K562 (cell line): ENCODE results near the gene LMBR1. TPM values are rescaled to one million over a fixed set of nuclear protein-coding genes. Genes with fewer than 3 reads are reported as not detected.

ENCODE experiments used
- ATF7 ChIP-seq: fragments of 450-650 bp; IDR thresholded peaks from 2 replicates; pipeline ENCODE4 v1.7.1; 2014; ENCODE audit warnings: mild to moderate bottlenecking, moderate library complexity
- CBFA2T3 ChIP-seq: fragments of 450-650 bp; IDR thresholded peaks from 2 replicates; pipeline ENCODE4 v1.6.1; 2017
- DMBX1 ChIP-seq: fragments of 250-450 bp; sonication (Bioruptor Pico); IDR thresholded peaks from 2 replicates; pipeline ENCODE4 v1.8.0; 2022; ENCODE audit warnings: inconsistent platforms, mild to moderate bottlenecking, moderate library complexity, borderline replicate concordance
- ETV1 ChIP-seq: fragments of 450-650 bp; conservative IDR thresholded peaks from 2 replicates; pipeline ENCODE4 v1.6.1; 2016; ENCODE audit warnings: missing genetic modification characterization, control low read depth, low read depth, missing compliant biosample characterization
- EWSR1 ChIP-seq: fragments of 450-650 bp; IDR thresholded peaks from 2 replicates; pipeline ENCODE4 v1.6.1; 2018; ENCODE audit warnings: borderline replicate concordance, mild to moderate bottlenecking, low read depth, moderate library complexity; ENCODE audit not compliant: partially characterized antibody
- HDAC8 ChIP-seq: fragments of 450-650 bp; IDR thresholded peaks from 2 replicates; pipeline ENCODE4 v1.6.1; 2016; ENCODE audit warnings: mild to moderate bottlenecking, missing genetic modification characterization, moderate library complexity, missing compliant biosample characterization
- HSF4 ChIP-seq: fragments of 250-450 bp; sonication (Bioruptor Pico); IDR thresholded peaks from 2 replicates; pipeline ENCODE4 v2.1.2; 2022; ENCODE audit warnings: mild to moderate bottlenecking, moderate library complexity, borderline replicate concordance
- IRF9 ChIP-seq: fragments of 450-650 bp; IDR thresholded peaks from 2 replicates; pipeline ENCODE4 v1.6.1; 2016; ENCODE audit warnings: missing biosample characterization, missing genetic modification characterization
- KAT8 ChIP-seq: fragments of 450-650 bp; IDR thresholded peaks from 2 replicates; pipeline ENCODE4 v1.6.1; 2016; ENCODE audit warnings: low read depth, mild to moderate bottlenecking
- MAFG ChIP-seq: fragments of 450-650 bp; conservative IDR thresholded peaks from 2 replicates; pipeline ENCODE4 v1.6.1; 2016; ENCODE audit warnings: missing genetic modification characterization, missing compliant biosample characterization
- MAFK ChIP-seq: IDR thresholded peaks from 2 replicates; pipeline ENCODE4 v1.6.1; 2011; ENCODE audit warnings: low read length, improper control_type of control experiment
- NFE2 ChIP-seq: IDR thresholded peaks from 2 replicates; pipeline ENCODE4 v1.6.1; 2014; ENCODE audit warnings: antibody characterized with exemption, low read depth
- NFIC ChIP-seq: fragments of 450-650 bp; IDR thresholded peaks from 2 replicates; pipeline ENCODE4 v1.6.1; 2017; ENCODE audit warnings: mild to moderate bottlenecking, inconsistent platforms
- NFRKB ChIP-seq: fragments of 450-650 bp; IDR thresholded peaks from 2 replicates; pipeline ENCODE4 v1.6.1; 2016; ENCODE audit warnings: low read depth
- NR2F6 ChIP-seq: fragments of 450-650 bp; formaldehyde crosslinking; IDR thresholded peaks from 2 replicates; pipeline ENCODE4 v1.4.0; 2020; ENCODE audit warnings: mild to moderate bottlenecking
- PHB ChIP-seq: fragments of 250-450 bp; sonication (Bioruptor Pico); IDR thresholded peaks from 2 replicates; pipeline ENCODE4 v1.5.0; 2021
- PPARD ChIP-seq: fragments of 250-450 bp; sonication (Bioruptor Pico); IDR thresholded peaks from 2 replicates; pipeline ENCODE4 v1.8.0; 2022; ENCODE audit warnings: inconsistent platforms, mild to moderate bottlenecking, moderate library complexity
- SREBF2 ChIP-seq: sonication (generic); formaldehyde crosslinking; IDR thresholded peaks from 2 replicates; pipeline ENCODE4 v1.4.0; 2020; ENCODE audit warnings: mild to moderate bottlenecking, missing genetic modification reagents
- TARDBP ChIP-seq: fragments of 450-650 bp; IDR thresholded peaks from 2 replicates; pipeline ENCODE4 v1.6.1; 2016
- TCF7 ChIP-seq: sonication (generic); IDR thresholded peaks from 2 replicates; pipeline ENCODE4 v1.6.1; 2016; ENCODE audit warnings: antibody characterized with exemption, borderline replicate concordance
- TCFL5 ChIP-seq: fragments of 250-450 bp; sonication (Bioruptor Pico); conservative IDR thresholded peaks from 2 replicates; pipeline ENCODE4 v1.6.1; 2021; ENCODE audit warnings: mild to moderate bottlenecking, moderate library complexity, matching md5 sums
- TEAD1 ChIP-seq, 2 experiments: fragments of 450-650 bp in 1 of 2; sonication (generic) in 1 of 2; formaldehyde crosslinking; IDR thresholded peaks; 2 replicates each; pipeline versions ENCODE4 v1.4.0 to v1.8.0; 2020 to 2022; ENCODE audit warnings: mild to moderate bottlenecking in 2 of 2, missing genetic modification reagents in 1 of 2
- TGIF2 ChIP-seq: sonication (generic); formaldehyde crosslinking; IDR thresholded peaks from 2 replicates; pipeline ENCODE4 v1.8.1; 2022; ENCODE audit warnings: mild to moderate bottlenecking, missing genetic modification reagents, moderate library complexity
- ZBED1 ChIP-seq: IDR thresholded peaks from 2 replicates; pipeline ENCODE4 v1.6.1; 2014
- ZNF76 ChIP-seq: fragments of 250-450 bp; sonication (Bioruptor Pico); IDR thresholded peaks from 2 replicates; pipeline ENCODE4 v1.4.0; 2020; ENCODE audit warnings: mild to moderate bottlenecking, moderate library complexity, borderline replicate concordance
- ZSCAN32 ChIP-seq: fragments of 450-650 bp; formaldehyde crosslinking; IDR thresholded peaks from 2 replicates; pipeline ENCODE4 v1.4.0; 2020; ENCODE audit warnings: mild to moderate bottlenecking, moderate library complexity
- polyA plus RNA-seq, 8 experiments: library from polyadenylated mRNA; depleted of rRNA in 4 of 8; stranded (reverse) in 5 of 8; unstranded in 3 of 8; fragments of >200 nt; fragmentation: Nextera tagmentation in 2 of 8; fragmentation: Illumina TruSeq in 1 of 8; extraction: Ambion mirVana in 2 of 8; extraction: Trizol in 1 of 8; gene quantifications; 2 replicates each; pipeline versions ENCODE4 v1.2.1 to v1.2.3, GENCODE V29; 2011 to 2014; ENCODE audit warnings: inconsistent platforms in 1 of 8, missing spikeins in 1 of 8
- total RNA-seq, 7 experiments: library from RNA; depleted of rRNA in 6 of 7; stranded (reverse); fragments of >200 nt in 6 of 7; fragmentation: Illumina TruSeq in 2 of 7; extraction: Trizol in 2 of 7; gene quantifications; 2 replicates each; pipeline versions ENCODE4 v1.2.1 to v1.2.3, GENCODE V29; 2011 to 2021; ENCODE audit warnings: low replicate concordance in 1 of 7
- TF ChIP-seq, protein P1 (sequence below): fragments of 250-450 bp; sonication (Bioruptor Pico); IDR thresholded peaks from 2 replicates; pipeline ENCODE4 v1.4.0; 2020; ENCODE audit warnings: mild to moderate bottlenecking, moderate library complexity

The LMBR1 gene
- total and polyA plus RNA-seq, 9 of the 15 experiments (the other 6 are each of a cell fraction or from before 2014, with no cell fraction given) = 7.7 to 90.0 (median 59.9) TPM

DNA sequence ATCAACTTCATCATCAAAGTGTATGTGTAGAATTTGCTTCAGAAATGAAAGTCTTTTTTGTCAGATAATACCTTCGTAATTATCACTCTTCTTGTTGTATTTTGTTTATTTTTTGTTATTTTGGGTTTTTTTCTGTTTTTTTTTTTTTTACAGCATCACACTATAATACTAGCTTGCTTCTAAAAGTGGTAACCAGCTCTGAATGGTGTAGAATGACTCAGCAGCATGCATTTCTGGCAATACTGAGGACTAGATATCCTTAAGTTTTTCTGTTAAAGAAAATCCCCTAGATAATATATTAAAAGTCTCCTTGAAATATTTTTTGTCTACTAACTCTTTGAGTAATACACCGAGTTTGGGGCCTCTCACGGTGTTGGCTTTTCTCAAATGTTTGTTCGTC, 109.1 kb downstream of the LMBR1 start (continued):
- TF ChIP-seq ZSCAN32 (CRISPR knock-in tag) = no peak
- TF ChIP-seq MAFG = peak; percentile 80
- TF ChIP-seq DMBX1 = no peak
- TF ChIP-seq NR2F6 (CRISPR knock-in tag) = no peak
- no peak for TF ChIP-seq ZNF76
- no peak for TF ChIP-seq TEAD1 (CRISPR knock-in tag; IDR thresholded peaks at IDR 0.05)
- peak; percentile 51; the same call in 1 of the 2 replicates for TF ChIP-seq MAFK
- no peak for TF ChIP-seq TARDBP
- TF ChIP-seq PPARD (CRISPR knock-in tag) = no peak
- no peak for TF ChIP-seq ATF7
- TF ChIP-seq ZBED1 = no peak
- TF ChIP-seq NFE2 = peak; percentile 73
- no peak for TF ChIP-seq TGIF2 (CRISPR knock-in tag)
- no peak for TF ChIP-seq EWSR1
- no peak for TF ChIP-seq HDAC8
- no peak for TF ChIP-seq CBFA2T3
- TF ChIP-seq IRF9 (tag) = no peak
- TF ChIP-seq NFRKB = no peak
- no peak for TF ChIP-seq HSF4 (CRISPR knock-in tag)
- TF ChIP-seq PHB (CRISPR knock-in tag) = no peak
- TF ChIP-seq NFIC = no peak
- no peak for TF ChIP-seq TCFL5
- no peak for TF ChIP-seq TCF7
- TF ChIP-seq ETV1 (tag) = no peak
- no peak for TF ChIP-seq KAT8
- no peak for TF ChIP-seq SREBF2 (CRISPR knock-in tag)
- TF ChIP-seq, protein P1, sequence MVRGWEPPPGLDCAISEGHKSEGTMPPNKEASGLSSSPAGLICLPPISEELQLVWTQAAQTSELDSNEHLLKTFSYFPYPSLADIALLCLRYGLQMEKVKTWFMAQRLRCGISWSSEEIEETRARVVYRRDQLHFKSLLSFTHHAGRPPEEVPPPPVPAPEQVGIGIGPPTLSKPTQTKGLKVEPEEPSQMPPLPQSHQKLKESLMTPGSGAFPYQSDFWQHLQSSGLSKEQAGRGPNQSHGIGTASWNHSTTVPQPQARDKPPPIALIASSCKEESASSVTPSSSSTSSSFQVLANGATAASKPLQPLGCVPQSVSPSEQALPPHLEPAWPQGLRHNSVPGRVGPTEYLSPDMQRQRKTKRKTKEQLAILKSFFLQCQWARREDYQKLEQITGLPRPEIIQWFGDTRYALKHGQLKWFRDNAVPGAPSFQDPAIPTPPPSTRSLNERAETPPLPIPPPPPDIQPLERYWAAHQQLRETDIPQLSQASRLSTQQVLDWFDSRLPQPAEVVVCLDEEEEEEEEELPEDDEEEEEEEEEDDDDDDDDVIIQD (CRISPR knock-in tag) = no peak
